ENCODE measurements around the gene FGFRL1.
A peak's percentile ranks its signal among the peaks of the same experiment; 100 is the strongest.
"Not testable (repeated sequence)": the region's sequence is repeated elsewhere in the genome, so short reads cannot be mapped to it uniquely, and the experiment has no call there.

FGFRL1 gene

DNA sequence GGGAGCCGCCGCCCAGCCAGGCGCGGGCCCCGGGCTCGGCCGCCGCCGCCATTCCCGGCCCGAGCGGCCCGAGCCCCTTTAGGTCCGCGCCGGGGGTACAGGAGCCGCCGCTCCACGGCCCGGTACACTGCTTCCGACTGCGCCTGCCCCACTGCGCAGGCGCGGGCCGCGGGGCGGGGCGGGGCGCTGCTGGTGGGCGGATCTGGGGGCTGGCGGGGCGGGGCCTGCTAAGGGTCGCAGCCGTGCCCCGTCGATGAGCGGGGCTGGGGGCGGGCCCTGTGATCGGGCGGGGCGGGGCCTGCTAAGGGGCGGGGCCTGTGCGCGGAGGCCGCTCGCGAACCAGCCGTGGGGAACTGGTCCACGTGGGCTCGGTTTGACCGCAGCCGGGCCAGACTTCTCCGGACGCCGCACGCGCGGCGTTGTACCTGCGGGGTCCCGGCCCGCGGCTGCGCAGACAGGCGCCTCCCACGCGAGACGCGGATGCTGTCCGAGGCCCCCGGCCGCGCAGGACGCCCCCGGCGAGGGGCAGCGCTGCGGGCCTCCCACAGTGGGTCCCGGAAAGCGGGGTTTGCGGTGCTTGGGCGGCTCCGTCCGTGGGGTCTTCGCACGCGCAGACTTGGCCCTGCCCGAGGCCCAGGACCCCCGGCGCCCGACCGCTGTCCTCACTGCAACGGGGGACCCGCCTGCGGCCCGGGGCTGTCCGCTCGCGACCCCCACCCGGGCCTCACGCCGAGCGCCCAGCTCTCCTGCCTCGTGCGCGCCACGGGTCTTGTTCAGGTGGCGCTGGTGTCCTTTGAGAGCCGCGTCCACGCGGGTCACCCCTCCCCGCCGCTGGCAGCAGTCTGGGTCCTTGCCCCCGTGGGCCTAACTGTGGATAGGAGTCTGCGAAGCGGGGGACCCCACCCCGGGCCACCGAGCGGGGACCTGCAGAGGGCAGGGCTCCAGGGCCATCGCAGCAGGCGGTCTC lies 37.7 kb upstream of the FGFRL1 start, which contains the start of gene DGKQ:
TSS of gene DGKQ (minus strand) at position 139 of the 967 bp plus-strand sequence. CDS start at position 52, 87 bp downstream.
- DNase-seq (ENCODE audit: low spot score) = peak; percentile 87

GRCh38 chr4:974668-975067 lies 36.8 kb upstream of the FGFRL1 start:
- no peak for DNase-seq (ENCODE audit: low spot score)

GRCh38 chr4:976016-976415 lies 35.4 kb upstream of the FGFRL1 start:
- not testable (repeated sequence) for DNase-seq (ENCODE audit: low spot score)

- no peak for DNase-seq (ENCODE audit: low spot score)
These were observed 32.3 kb upstream of the FGFRL1 start for GRCh38 chr4:978957-979701.

GRCh38 chr4:982291-982690 lies 29.1 kb upstream of the FGFRL1 start:
- no peak for DNase-seq (ENCODE audit: low spot score)

GRCh38 chr4:982814-983213 lies 28.6 kb upstream of the FGFRL1 start:
- no peak for DNase-seq (ENCODE audit: low spot score)

DNA sequence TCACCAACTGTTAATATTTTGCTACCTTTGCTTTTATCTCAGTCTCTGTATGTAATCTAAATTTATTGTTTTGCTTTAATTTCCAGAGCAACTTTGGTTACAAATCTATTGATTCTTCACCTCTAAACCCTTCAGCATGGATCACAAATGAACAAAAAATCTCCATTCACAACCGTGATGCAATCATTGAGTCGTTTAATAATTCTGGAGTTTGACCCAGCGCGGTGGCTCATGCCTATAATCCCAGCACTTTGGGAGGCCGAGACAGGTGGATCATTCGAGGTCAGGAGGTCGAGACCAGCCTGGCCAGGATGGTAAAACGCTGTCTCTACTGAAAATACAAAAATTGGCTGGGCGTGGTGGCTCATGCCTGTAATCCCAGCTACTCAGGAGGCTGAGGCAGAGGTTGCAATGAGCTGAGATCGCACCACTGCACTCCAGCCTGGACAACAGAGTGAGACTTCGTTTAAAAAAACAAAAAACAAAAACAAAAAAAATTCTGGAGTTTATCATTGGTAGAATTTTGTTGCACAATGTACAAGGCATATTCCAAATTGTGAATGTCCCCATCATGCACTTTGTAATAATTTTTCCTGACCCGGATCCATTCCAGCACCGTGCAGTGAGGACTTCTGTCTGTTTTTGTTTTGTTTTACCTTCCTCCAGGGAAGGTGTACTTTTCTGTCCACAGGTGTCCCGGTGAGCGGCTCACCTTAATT lies 26.9 kb upstream of the FGFRL1 start:
- no peak for DNase-seq (ENCODE audit: low spot score)

DNA sequence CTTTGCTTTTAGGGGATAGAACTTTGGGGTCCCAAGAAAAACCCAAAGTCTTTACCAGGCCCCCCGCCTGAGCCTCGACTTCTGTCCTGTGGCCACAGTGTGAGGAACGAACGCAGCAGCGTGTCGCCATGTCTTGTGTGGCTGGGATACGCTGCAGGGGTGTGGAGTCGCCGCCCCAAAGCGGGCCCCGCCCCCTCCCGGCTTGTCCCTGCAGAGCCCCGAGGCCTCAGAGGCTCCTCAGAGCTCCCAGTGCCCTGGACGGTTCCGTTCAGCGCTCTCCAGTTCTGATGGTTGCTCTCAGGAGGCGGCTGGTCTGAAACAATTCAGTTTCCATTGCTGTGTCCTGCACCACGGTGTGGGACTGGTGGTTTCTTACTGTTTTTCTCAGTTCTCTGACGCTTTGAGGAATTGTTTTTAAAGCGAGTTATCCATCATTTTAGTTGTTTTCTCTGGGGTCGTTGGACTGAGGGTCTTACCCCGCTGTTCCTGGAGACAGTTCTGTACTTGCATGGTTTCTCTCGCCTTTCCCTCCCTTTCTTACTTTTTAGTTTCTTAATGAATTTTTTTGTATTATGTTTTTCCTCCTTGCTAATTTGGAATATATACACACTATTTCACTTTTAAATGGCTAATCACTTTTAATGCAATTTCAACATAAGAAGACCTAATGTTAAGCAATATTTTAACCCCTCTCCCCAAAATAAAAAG lies 26.1 kb upstream of the FGFRL1 start:
- no peak for DNase-seq (ENCODE audit: low spot score)

GRCh38 chr4:986428-986878 lies 25.0 kb upstream of the FGFRL1 start:
- DNase-seq (ENCODE audit: low spot score) = no peak

DNA sequence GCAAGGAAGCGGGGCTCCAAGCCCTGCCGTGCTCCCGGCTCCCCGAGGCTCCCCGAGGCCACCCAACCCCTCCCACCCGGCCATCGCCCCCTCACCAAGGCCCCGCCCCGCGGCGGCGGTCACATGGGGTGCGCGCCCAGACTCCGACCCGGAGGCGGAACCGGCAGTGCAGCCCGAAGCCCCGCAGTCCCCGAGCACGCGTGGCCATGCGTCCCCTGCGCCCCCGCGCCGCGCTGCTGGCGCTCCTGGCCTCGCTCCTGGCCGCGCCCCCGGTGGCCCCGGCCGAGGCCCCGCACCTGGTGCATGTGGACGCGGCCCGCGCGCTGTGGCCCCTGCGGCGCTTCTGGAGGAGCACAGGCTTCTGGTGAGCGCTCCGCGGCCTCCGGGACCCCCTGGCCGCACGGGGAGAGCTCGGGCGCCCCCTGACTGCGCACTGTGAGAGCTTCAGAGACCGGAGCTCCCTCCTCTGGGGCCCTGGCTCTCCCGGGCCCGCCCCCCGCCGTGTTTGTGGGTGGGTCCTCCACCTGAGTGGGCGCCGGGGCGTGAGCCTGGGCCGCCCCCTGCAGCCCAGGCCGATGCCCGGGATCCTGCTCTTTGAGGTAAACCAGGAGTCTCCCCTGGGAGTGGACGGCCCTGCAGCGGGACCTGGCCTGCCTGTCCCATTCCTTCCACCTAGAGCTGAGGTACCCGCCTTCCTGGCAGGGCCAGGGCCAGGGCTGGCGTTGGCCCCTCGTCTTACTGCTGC lies 24.4 kb upstream of the FGFRL1 start, which contains the start of gene IDUA:
TSS of gene IDUA (plus strand) at position 166 of the 745 bp plus-strand sequence. CDS start at position 207, 41 bp downstream.
- DNase-seq (ENCODE audit: low spot score) = peak; percentile 76

DNA sequence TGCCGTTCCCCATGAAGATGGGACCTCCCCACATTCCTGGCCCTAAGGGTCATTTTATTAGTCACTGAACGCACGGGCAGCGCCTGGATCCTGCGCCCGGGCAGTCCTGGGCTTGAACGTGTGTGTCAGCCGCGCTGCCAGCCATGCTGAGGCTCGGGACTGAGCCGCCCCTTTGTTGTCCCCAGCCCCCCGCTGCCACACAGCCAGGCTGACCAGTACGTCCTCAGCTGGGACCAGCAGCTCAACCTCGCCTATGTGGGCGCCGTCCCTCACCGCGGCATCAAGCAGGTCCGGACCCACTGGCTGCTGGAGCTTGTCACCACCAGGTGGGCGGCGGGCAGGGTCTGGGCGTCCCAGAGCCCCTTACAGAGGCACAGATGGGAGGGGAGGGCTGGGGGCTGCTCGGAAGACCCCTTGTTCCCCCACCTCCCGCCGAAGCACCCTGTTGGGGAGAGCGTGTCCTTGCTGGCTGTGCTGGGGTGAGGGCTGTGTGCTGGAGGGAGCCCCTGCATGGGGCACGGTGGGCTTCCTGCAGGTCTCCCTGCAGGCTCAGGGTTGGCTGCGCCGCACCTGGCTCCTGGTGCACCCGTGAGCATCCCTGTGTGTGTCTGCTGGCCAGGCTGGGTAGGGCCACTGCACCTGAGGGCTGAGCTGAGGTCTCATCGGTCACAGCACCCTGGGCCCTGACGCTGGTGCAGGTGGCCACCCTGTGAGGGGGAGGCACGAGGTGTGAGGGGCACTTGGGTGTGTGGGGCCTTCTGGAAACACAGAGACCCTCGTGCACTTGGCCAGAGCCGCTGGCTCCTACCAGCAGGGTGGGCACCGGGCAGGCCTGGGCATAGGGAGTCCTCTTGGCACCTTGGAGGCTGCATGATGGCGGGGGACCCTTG lies 23.6 kb upstream of the FGFRL1 start:
- DNase-seq (ENCODE audit: low spot score) = no peak

- DNase-seq (ENCODE audit: low spot score) = no peak
These were observed 22.4 kb upstream of the FGFRL1 start for GRCh38 chr4:988726-989721.

DNA sequence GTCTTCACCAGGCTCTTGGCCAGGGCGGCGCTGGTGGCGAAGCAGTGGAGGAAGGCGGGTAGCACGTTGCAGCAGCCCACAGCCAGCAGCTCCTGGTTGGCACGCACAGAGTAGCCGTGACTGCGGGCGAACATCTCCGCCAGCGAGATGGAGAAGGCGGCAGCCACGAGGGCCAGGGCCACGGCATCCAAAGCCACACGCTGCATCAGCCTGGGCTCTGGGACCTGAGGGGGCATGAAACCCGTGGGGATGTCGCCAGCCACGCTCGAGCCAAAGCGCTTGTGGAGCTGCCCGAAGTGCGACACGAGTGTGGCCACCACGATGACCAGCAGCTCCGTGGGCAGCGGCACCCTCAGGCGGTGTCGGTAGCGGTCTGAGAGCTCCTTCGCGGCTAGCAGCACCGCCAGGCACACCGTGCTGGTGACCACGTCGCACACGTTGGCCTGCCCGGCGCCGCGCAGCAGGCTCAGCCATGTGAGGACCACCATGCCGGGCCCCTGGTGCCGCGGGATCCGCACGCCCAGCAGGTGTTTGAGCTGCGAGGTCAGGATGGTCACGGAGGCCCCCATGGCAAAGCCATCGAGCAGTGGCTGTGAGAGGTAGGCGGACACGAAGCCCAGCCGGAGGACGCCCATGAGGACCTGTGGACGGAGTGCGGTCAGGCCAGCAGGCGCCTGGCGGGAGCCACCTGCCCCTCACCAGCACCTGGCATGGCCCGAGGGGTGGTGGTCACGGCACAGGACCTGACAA lies 21.5 kb upstream of the FGFRL1 start:
- no peak for DNase-seq (ENCODE audit: low spot score)

- no peak for DNase-seq (ENCODE audit: low spot score)
These were observed 20.6 kb upstream of the FGFRL1 start for GRCh38 chr4:990746-991367.

GRCh38 chr4:991451-992296 lies 19.8 kb upstream of the FGFRL1 start:
- DNase-seq (ENCODE audit: low spot score) = no peak
